ENCODE results near the gene COL26A1.
A peak's percentile ranks its signal among the peaks of the same experiment; 100 is the strongest.
"Not testable (repeated sequence)": the region's sequence is repeated elsewhere in the genome, so short reads cannot be mapped to it uniquely, and the experiment has no call there.

COL26A1 gene

GRCh38 chr7:101362334-101363195 lies at the start of gene COL26A1:
COL26A1 (plus strand) TSS chr7:101362875; CDS start chr7:101363033, 158 bp downstream.
- intact Hi-C loops (cut with DNase I) = loop anchor here (2.0 kb wide), 1 partner anchor 40 kb away; no protein-coding TSS in a partner anchor
- peak in 7 of 10 donors; percentile 12 to 89 (median 48) for DNase-seq

- DNase-seq = peak in 5 of 10 donors; percentile 7 to 87 (median 34)
- intact Hi-C loops (cut with DNase I) = no loop called here
Observed at GRCh38 chr7:101315336-101315735, 47.3 kb upstream of the COL26A1 start.

- intact Hi-C loops (cut with DNase I) = no loop called here
- peak in 2 of 10 donors; percentile 12 to 36 for DNase-seq
Observed at GRCh38 chr7:101319401-101319800, 43.3 kb upstream of the COL26A1 start.

- DNase-seq = peak; percentile 87 to 98 (median 89)
- intact Hi-C loops (cut with DNase I) = loop anchor here (2.0 kb wide), 1 partner anchor 41 kb away; the partner anchor contains the start of gene COL26A1
Observed at GRCh38 chr7:101321491-101322401, 40.9 kb upstream of the COL26A1 start, which contains the start of gene IFT22. IFT22 (minus strand) TSS chr7:101321812; CDS start chr7:101321709, 103 bp downstream.

GRCh38 chr7:101328159-101328558 lies 34.5 kb upstream of the COL26A1 start:
- intact Hi-C loops (cut with DNase I) = no loop called here
- DNase-seq = peak in 2 of 10 donors; percentile 15 to 21

- peak in 2 of 10 donors; percentile 40 to 50 for DNase-seq
- intact Hi-C loops (cut with DNase I) = no loop called here
Observed at GRCh38 chr7:101330011-101330484, 32.6 kb upstream of the COL26A1 start.

GRCh38 chr7:101332026-101332425 lies 30.6 kb upstream of the COL26A1 start:
- intact Hi-C loops (cut with DNase I) = no loop called here
- peak in 1 of 10 donors; percentile 27 for DNase-seq

- DNase-seq = peak in 1 of 10 donors; percentile 21
- intact Hi-C loops (cut with DNase I) = no loop called here
Observed at GRCh38 chr7:101333912-101334311, 28.8 kb upstream of the COL26A1 start.

- intact Hi-C loops (cut with DNase I) = no loop called here
- peak in 2 of 10 donors; percentile 3 to 38 for DNase-seq
Observed at GRCh38 chr7:101340379-101340778, 22.3 kb upstream of the COL26A1 start.

- intact Hi-C loops (cut with DNase I) = no loop called here
- DNase-seq = peak in 2 of 10 donors; percentile 16 to 64
Observed at GRCh38 chr7:101342892-101343291, 19.8 kb upstream of the COL26A1 start.

- intact Hi-C loops (cut with DNase I) = no loop called here
- peak in 2 of 10 donors; percentile 24 to 64 for DNase-seq
Observed at GRCh38 chr7:101347477-101347876, 15.2 kb upstream of the COL26A1 start.

- intact Hi-C loops (cut with DNase I) = not testable (repeated sequence)
- DNase-seq = peak in 1 of 10 donors; percentile 55
Observed at GRCh38 chr7:101348456-101349067, 14.1 kb upstream of the COL26A1 start.

GRCh38 chr7:101349300-101349699 lies 13.4 kb upstream of the COL26A1 start:
- peak in 1 of 10 donors; percentile 9 for DNase-seq
- intact Hi-C loops (cut with DNase I) = not testable (repeated sequence)

GRCh38 chr7:101352920-101353308 lies 9.8 kb upstream of the COL26A1 start:
- intact Hi-C loops (cut with DNase I) = no loop called here
- DNase-seq = no peak

GRCh38 chr7:101357433-101357832 lies 5.2 kb upstream of the COL26A1 start:
- intact Hi-C loops (cut with DNase I) = no loop called here
- peak in 1 of 10 donors; percentile 1 for DNase-seq

GRCh38 chr7:101363196-101363733 lies 590 bp downstream of the COL26A1 start:
- DNase-seq = no peak
- intact Hi-C loops (cut with DNase I) = loop anchor here (2.0 kb wide), 1 partner anchor 40 kb away; no protein-coding TSS in a partner anchor

GRCh38 chr7:101363734-101364374 lies 1.2 kb downstream of the COL26A1 start:
- intact Hi-C loops (cut with DNase I) = loop anchor here (1.0 to 2.0 kb wide), 2 partner anchors 41 to 140 kb away; no protein-coding TSS in a partner anchor
- peak; percentile 16 to 96 (median 66) for DNase-seq

GRCh38 chr7:101365956-101366355 lies 3.3 kb downstream of the COL26A1 start:
- peak in 8 of 10 donors; percentile 32 to 95 (median 68) for DNase-seq
- intact Hi-C loops (cut with DNase I) = no loop called here

GRCh38 chr7:101367676-101368075 lies 5.0 kb downstream of the COL26A1 start:
- no peak for DNase-seq
- intact Hi-C loops (cut with DNase I) = no loop called here

Measured in posterior cingulate gyrus (tissue), 11 donors.